NCI-H1694 treated with DMSO at 0.1 percent for 48 hours (cell line): ENCODE results near the gene PRDM16.

ENCODE experiments used
- DNase-seq: peaks from one replicate; lab custom pipeline; 2025; lab: John Stamatoyannopoulos, UW

The PRDM16 gene

GRCh38 chr1:3415260-3416090 is 346.5 kb downstream of the PRDM16 start:
- no peak for DNase-seq

- DNase-seq, result no peak
These were observed 348.2 kb downstream of the PRDM16 start for GRCh38 chr1:3417082-3417739.

- DNase-seq, result no peak
These were observed 348.9 kb downstream of the PRDM16 start for GRCh38 chr1:3417934-3418333.

- no peak for DNase-seq
These were observed 349.6 kb downstream of the PRDM16 start for GRCh38 chr1:3418600-3418999.

- no peak for DNase-seq
These were observed 350.6 kb downstream of the PRDM16 start for GRCh38 chr1:3419415-3420204.

- DNase-seq, result no peak
These were observed 351.4 kb downstream of the PRDM16 start for GRCh38 chr1:3420218-3420951.

GRCh38 chr1:3422638-3423037 is 353.6 kb downstream of the PRDM16 start:
- no peak for DNase-seq

GRCh38 chr1:3423245-3423829 is 354.3 kb downstream of the PRDM16 start:
- DNase-seq, result no peak

GRCh38 chr1:3423896-3424611 is 355.1 kb downstream of the PRDM16 start:
- DNase-seq, result no peak

- no peak for DNase-seq
These were observed 356.6 kb downstream of the PRDM16 start for GRCh38 chr1:3425486-3426215.

GRCh38 chr1:3426956-3427535 is 358.0 kb downstream of the PRDM16 start:
- DNase-seq, result no peak

- no peak for DNase-seq
These were observed 359.0 kb downstream of the PRDM16 start for GRCh38 chr1:3427711-3428704.

- DNase-seq, result no peak
These were observed 359.9 kb downstream of the PRDM16 start for GRCh38 chr1:3428899-3429298.

- no peak for DNase-seq
These were observed 360.3 kb downstream of the PRDM16 start for GRCh38 chr1:3429320-3429719.

- DNase-seq, result no peak
These were observed 360.8 kb downstream of the PRDM16 start for GRCh38 chr1:3429766-3430165.

- no peak for DNase-seq
These were observed 361.4 kb downstream of the PRDM16 start for GRCh38 chr1:3430406-3430805.

- DNase-seq, result no peak
These were observed 361.8 kb downstream of the PRDM16 start for GRCh38 chr1:3430820-3431219.

- DNase-seq, result no peak
These were observed 362.3 kb downstream of the PRDM16 start for GRCh38 chr1:3431266-3431665.

GRCh38 chr1:3431686-3432085 is 362.7 kb downstream of the PRDM16 start:
- no peak for DNase-seq
